Parathyroid adenoma (tissue), 2 donors: Measurements from ENCODE around the gene AQP2.

Experiments used
- H2AFZ ChIP-seq: fragments of 300-600 bp; sonication (generic); one replicate; pipeline ENCODE4 v1.7.0; 2017; ENCODE audit warnings: antibody characterized with exemption, mild to moderate bottlenecking
- H3K27ac ChIP-seq: fragments of 300-600 bp; sonication (generic); one replicate; pipeline ENCODE4 v1.7.0; 2017
- H3K27me3 ChIP-seq: fragments of 300-600 bp; sonication (generic); one replicate; pipeline ENCODE4 v1.7.0; 2017; ENCODE audit warnings: low read length; ENCODE audit not compliant: control insufficient read depth, insufficient read depth
- H3K36me3 ChIP-seq: fragments of 300-600 bp; sonication (generic); one replicate; pipeline ENCODE4 v1.7.0; 2017; ENCODE audit warnings: low read length; ENCODE audit not compliant: control insufficient read depth, insufficient read depth
- H3K4me1 ChIP-seq: fragments of 300-600 bp; sonication (generic); one replicate; pipeline ENCODE4 v1.7.0; 2017; ENCODE audit warnings: control low read depth
- H3K4me2 ChIP-seq: fragments of 300-600 bp; sonication (generic); one replicate; pipeline ENCODE4 v1.7.0; 2017; ENCODE audit warnings: low read length
- H3K4me3 ChIP-seq: fragments of 300-600 bp; sonication (generic); one replicate; pipeline ENCODE4 v1.7.0; 2017; ENCODE audit warnings: low read depth, low read length
- H3K79me2 ChIP-seq: fragments of 300-600 bp; sonication (generic); one replicate; pipeline ENCODE4 v1.7.0; 2017; ENCODE audit warnings: control low read depth
- H3K9ac ChIP-seq: fragments of 300-600 bp; sonication (generic); one replicate; pipeline ENCODE4 v1.7.0; 2017; ENCODE audit warnings: mild to moderate bottlenecking
- H3K9me3 ChIP-seq: fragments of 300-600 bp; sonication (generic); one replicate; pipeline ENCODE4 v1.7.0; 2017; ENCODE audit warnings: low read length; ENCODE audit not compliant: control insufficient read depth
- TF ChIP-seq, protein P1 (sequence below): fragments of 300-600 bp; sonication (generic); IDR thresholded peaks from one replicate; pipeline ENCODE4 v1.7.0; 2017; ENCODE audit warnings: antibody characterized with exemption, mild to moderate bottlenecking
- donor health status: primary hyperparathyroidism.

AQP2 gene

GRCh38 chr12:49969027-49969426, 18.5 kb downstream of the AQP2 start:
- Histone ChIP-seq H3K36me3 (no peaks in the 10 kb centered on the region), H3K4me3 (no peak overlapping the region), H3K9ac (no peak overlapping the region), H3K27ac (no peak overlapping the region), H3K9me3 (no peaks in the 10 kb centered on the region), H3K79me2 (no peaks in the 10 kb centered on the region), H3K4me1 (peaks cover 4% of the 10 kb centered on the region), H2AFZ (no peak overlapping the region), H3K27me3 (no peaks in the 10 kb centered on the region), H3K4me2 (no peak overlapping the region)
- TF ChIP-seq, protein P1, sequence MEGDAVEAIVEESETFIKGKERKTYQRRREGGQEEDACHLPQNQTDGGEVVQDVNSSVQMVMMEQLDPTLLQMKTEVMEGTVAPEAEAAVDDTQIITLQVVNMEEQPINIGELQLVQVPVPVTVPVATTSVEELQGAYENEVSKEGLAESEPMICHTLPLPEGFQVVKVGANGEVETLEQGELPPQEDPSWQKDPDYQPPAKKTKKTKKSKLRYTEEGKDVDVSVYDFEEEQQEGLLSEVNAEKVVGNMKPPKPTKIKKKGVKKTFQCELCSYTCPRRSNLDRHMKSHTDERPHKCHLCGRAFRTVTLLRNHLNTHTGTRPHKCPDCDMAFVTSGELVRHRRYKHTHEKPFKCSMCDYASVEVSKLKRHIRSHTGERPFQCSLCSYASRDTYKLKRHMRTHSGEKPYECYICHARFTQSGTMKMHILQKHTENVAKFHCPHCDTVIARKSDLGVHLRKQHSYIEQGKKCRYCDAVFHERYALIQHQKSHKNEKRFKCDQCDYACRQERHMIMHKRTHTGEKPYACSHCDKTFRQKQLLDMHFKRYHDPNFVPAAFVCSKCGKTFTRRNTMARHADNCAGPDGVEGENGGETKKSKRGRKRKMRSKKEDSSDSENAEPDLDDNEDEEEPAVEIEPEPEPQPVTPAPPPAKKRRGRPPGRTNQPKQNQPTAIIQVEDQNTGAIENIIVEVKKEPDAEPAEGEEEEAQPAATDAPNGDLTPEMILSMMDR = no peak

DNA sequence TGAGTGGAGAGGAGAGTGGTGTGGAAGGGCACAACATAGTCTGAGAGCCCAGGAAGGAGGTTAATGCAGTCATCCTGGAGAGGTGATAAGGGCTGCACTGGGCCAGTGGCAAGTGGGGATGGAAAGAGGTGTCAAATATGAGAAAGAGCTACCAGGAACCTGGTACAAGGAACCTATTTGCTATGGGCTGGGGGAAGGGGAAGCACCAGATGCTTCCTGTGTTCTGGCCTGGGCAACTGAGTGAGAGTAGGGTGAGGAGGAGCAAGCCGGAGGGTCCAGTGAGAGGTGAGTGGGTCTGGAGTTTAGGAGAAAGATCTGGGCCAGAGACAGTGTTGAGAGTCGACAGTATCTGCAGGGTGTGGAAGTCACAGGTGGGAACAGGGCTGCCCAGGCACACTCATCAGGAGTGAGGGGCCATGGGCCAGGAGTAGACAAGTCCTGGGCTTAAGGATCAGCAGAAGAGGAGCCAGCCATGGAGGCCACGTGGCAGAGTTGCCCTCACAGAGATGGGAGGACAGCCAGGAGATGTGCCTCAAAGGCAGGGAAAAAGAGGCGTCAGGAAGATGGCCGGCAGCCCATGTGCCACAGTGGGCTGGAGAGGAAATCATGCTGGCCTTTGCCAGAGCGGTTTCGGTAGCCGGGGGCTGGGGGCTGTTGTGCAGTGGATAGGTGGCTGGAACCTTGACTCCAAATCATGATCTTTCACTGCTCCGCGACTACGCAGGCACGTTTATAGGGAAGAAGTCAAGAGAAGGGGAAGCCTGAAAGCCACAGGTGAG, 19.3 kb downstream of the AQP2 start:
- no peaks in the 10 kb centered on the region for H3K9me3 ChIP-seq
- no peak overlapping the region for H3K27ac ChIP-seq
- TF ChIP-seq, protein P1 = no peak
- H2AFZ ChIP-seq = no peak overlapping the region
- no peaks in the 10 kb centered on the region for H3K79me2 ChIP-seq
- H3K4me3 ChIP-seq = no peak overlapping the region
- H3K4me1 ChIP-seq = peaks cover 4% of the 10 kb centered on the region
- no peaks in the 10 kb centered on the region for H3K36me3 ChIP-seq
- no peak overlapping the region for H3K4me2 ChIP-seq
- H3K9ac ChIP-seq = no peak overlapping the region
- no peaks in the 10 kb centered on the region for H3K27me3 ChIP-seq

- H3K4me2 ChIP-seq = no peak overlapping the region
- H3K4me1 ChIP-seq = peaks cover 4% of the 10 kb centered on the region
- no peaks in the 10 kb centered on the region for H3K27me3 ChIP-seq
- H3K27ac ChIP-seq = no peak overlapping the region
- H2AFZ ChIP-seq = no peak overlapping the region
- H3K9ac ChIP-seq = no peak overlapping the region
- H3K79me2 ChIP-seq = no peaks in the 10 kb centered on the region
- H3K4me3 ChIP-seq = no peak overlapping the region
- TF ChIP-seq, protein P1 = no peak
- no peaks in the 10 kb centered on the region for H3K36me3 ChIP-seq
- no peaks in the 10 kb centered on the region for H3K9me3 ChIP-seq
Measured at GRCh38 chr12:49970658-49971057, 20.1 kb downstream of the AQP2 start.

DNA sequence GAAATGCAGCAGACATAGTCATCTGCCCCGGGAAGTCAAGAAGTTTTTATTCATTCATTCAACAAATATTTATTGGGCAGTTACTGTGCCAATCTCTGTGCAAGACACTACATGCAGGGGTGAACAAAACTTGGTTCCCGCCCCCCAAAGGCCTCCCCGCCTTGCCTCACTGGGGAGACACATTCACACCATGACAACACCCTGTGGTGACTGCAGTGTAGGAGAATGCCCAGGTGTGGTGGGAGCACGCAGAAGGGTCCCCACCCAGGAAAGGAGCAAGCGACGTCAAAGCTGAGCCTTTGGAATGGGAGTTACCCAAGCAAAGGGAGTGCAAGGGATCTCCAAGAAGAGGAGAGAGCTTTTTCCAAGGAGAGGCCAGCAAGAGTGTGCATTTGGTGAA, 20.6 kb downstream of the AQP2 start:
- Histone ChIP-seq H3K9ac (no peak overlapping the region), H3K27me3 (no peaks in the 10 kb centered on the region), H3K4me2 (no peak overlapping the region), H3K4me1 (peaks cover 4% of the 10 kb centered on the region), H3K79me2 (no peaks in the 10 kb centered on the region), H3K9me3 (no peaks in the 10 kb centered on the region), H3K27ac (no peak overlapping the region), H3K4me3 (no peak overlapping the region), H2AFZ (no peak overlapping the region), H3K36me3 (no peaks in the 10 kb centered on the region)
- TF ChIP-seq, protein P1 = no peak

DNA sequence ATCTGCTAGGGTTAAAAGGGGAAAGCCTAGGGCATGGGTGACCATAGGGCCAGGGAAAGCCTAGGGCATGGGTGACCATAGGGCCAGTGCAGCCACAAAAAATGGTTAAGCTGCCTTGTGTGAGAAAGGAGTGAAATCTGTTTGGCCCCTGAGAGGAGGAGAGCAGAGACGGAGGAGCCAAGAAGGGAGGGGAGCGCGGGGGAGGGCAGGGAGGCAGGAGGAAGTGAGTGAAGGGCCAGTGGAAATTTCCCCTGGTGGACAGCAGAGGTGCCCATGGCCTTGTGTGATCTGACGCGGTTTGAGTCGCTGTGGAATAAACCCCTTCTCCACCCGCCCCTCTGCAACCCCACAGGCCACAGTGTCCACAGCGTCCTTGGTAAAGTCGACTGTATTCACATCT, 21.6 kb downstream of the AQP2 start:
- Histone ChIP-seq H3K36me3 (no peaks in the 10 kb centered on the region), H3K9ac (no peak overlapping the region), H3K4me2 (no peak overlapping the region), H3K27me3 (no peaks in the 10 kb centered on the region), H3K9me3 (no peaks in the 10 kb centered on the region), H3K79me2 (no peaks in the 10 kb centered on the region), H2AFZ (no peak overlapping the region), H3K4me3 (no peak overlapping the region), H3K27ac (no peak overlapping the region), H3K4me1 (peaks cover 4% of the 10 kb centered on the region)
- TF ChIP-seq, protein P1 = no peak
